ENCODE measurements around the gene SLC6A17.

GRCh38 chr1:110159168-110159567 lies 8.9 kb downstream of the SLC6A17 start:
- TF ChIP-seq CTCF (IDR thresholded peaks at IDR 0.05): no peak
- no peak for TF ChIP-seq POLR2A (IDR thresholded peaks at IDR 0.05)
